SK-N-MC (cell line): Measurements from ENCODE around the gene CYP4V2.
A peak's percentile ranks its signal among the peaks of the same experiment; 100 is the strongest.

Experiments
- DNase-seq: peaks from one replicate; pipeline ENCODE4 v3.0.0-alpha.2; 2011; ENCODE audit warnings: low read depth, low spot score
- H3K27ac ChIP-seq: fragments of 200-600 bp; sonication (generic); 2 replicates; pipeline ENCODE4 v1.5.1; 2016; ENCODE audit warnings: mixed run types
- H3K36me3 ChIP-seq: fragments of 200-600 bp; sonication (generic); 2 replicates; pipeline ENCODE4 v1.6.1; 2017; ENCODE audit warnings: antibody characterized with exemption, low read length, mixed read lengths; ENCODE audit not compliant: insufficient read depth
- H3K4me3 ChIP-seq: fragments of 200-600 bp; sonication (generic); 2 replicates; pipeline ENCODE4 v1.5.1; 2016
- H3K9ac ChIP-seq: fragments of 200-600 bp; sonication (generic); 2 replicates; pipeline ENCODE4 v1.8.0; 2017; ENCODE audit warnings: mixed run types, mixed read lengths; ENCODE audit not compliant: insufficient read length
- H3K9me3 ChIP-seq: fragments of 200-600 bp; sonication (generic); 2 replicates; pipeline ENCODE4 v1.6.1; 2017; ENCODE audit warnings: low read depth, mild to moderate bottlenecking, antibody characterized with exemption, low read length, moderate library complexity, mixed read lengths
- EZH2 ChIP-seq: fragments of 200-600 bp; sonication (generic); IDR thresholded peaks from one replicate; pipeline ENCODE4 v1.6.1; 2017; ENCODE audit warnings: antibody characterized with exemption
- FOXP2 ChIP-seq: optimal IDR thresholded peaks from 2 replicates; pipeline ENCODE3; 2011; ENCODE audit warnings: mild to moderate bottlenecking, moderate library complexity; ENCODE audit not compliant: insufficient read depth; ENCODE audit errors: extremely low read length, control extremely low read depth
- POLR2AphosphoS5 ChIP-seq: IDR thresholded peaks from 2 replicates; pipeline ENCODE4 v1.6.1; 2012; ENCODE audit warnings: mild to moderate bottlenecking, low read depth, low read length, borderline replicate concordance

CYP4V2 gene

GRCh38 chr4:186169945-186170802 is 21.2 kb upstream of the CYP4V2 start:
- DNase-seq: no peak
- Histone ChIP-seq H3K27ac (no peak overlapping the region), H3K36me3 (no peaks in the 10 kb centered on the region), H3K4me3 (no peak overlapping the region), H3K9ac (no peak overlapping the region), H3K9me3 (no peaks in the 10 kb centered on the region)
- TF ChIP-seq FOXP2 (no peak), POLR2AphosphoS5 (no peak), EZH2 (no peak)

GRCh38 chr4:186170966-186171365 is 20.4 kb upstream of the CYP4V2 start:
- no peaks in the 10 kb centered on the region for H3K36me3 ChIP-seq
- no peaks in the 10 kb centered on the region for H3K9me3 ChIP-seq
- no peak for DNase-seq
- H3K27ac ChIP-seq: no peak overlapping the region
- H3K4me3 ChIP-seq: no peak overlapping the region
- TF ChIP-seq POLR2AphosphoS5 (no peak), FOXP2 (no peak), EZH2 (no peak)
- no peak overlapping the region for H3K9ac ChIP-seq

GRCh38 chr4:186172546-186172945 is 18.8 kb upstream of the CYP4V2 start:
- no peaks in the 10 kb centered on the region for H3K36me3 ChIP-seq
- TF ChIP-seq EZH2: no peak
- no peak for TF ChIP-seq FOXP2
- TF ChIP-seq POLR2AphosphoS5: no peak
- H3K9ac ChIP-seq: no peak overlapping the region
- H3K9me3 ChIP-seq: no peaks in the 10 kb centered on the region
- no peak overlapping the region for H3K4me3 ChIP-seq
- no peak for DNase-seq
- no peak overlapping the region for H3K27ac ChIP-seq

- TF ChIP-seq FOXP2: no peak
- TF ChIP-seq EZH2: no peak
- no peak for TF ChIP-seq POLR2AphosphoS5
- no peak for DNase-seq
- Histone ChIP-seq H3K9ac (no peak overlapping the region), H3K36me3 (no peaks in the 10 kb centered on the region), H3K9me3 (no peaks in the 10 kb centered on the region), H3K4me3 (no peak overlapping the region), H3K27ac (no peak overlapping the region)
Measured at GRCh38 chr4:186188107-186188506, 3.3 kb upstream of the CYP4V2 start.

- H3K4me3 ChIP-seq: no peak overlapping the region
- H3K9ac ChIP-seq: no peak overlapping the region
- H3K9me3 ChIP-seq: no peaks in the 10 kb centered on the region
- H3K27ac ChIP-seq: no peak overlapping the region
- no peak for TF ChIP-seq FOXP2
- no peaks in the 10 kb centered on the region for H3K36me3 ChIP-seq
- no peak for DNase-seq
Measured at GRCh38 chr4:186189656-186190055, 1.7 kb upstream of the CYP4V2 start.

- DNase-seq: no peak
- H3K9me3 ChIP-seq: no peaks in the 10 kb centered on the region
- no peak overlapping the region for H3K27ac ChIP-seq
- H3K9ac ChIP-seq: no peak overlapping the region
- peak overlapping the region; percentile 74 for H3K4me3 ChIP-seq
- H3K36me3 ChIP-seq: no peaks in the 10 kb centered on the region
- peak; percentile 20 for TF ChIP-seq EZH2
- TF ChIP-seq POLR2AphosphoS5: no peak
Measured at GRCh38 chr4:186190581-186191199, 677 bp upstream of the CYP4V2 start.

- no peak for TF ChIP-seq POLR2AphosphoS5
- no peak for TF ChIP-seq EZH2
- no peak for TF ChIP-seq FOXP2
- no peaks in the 10 kb centered on the region for H3K36me3 ChIP-seq
- H3K27ac ChIP-seq: no peak overlapping the region
- H3K4me3 ChIP-seq: no peak overlapping the region
- H3K9ac ChIP-seq: no peak overlapping the region
- H3K9me3 ChIP-seq: no peaks in the 10 kb centered on the region
- no peak for DNase-seq
Measured at GRCh38 chr4:186192066-186192612, 772 bp downstream of the CYP4V2 start.

GRCh38 chr4:186193851-186194250 is 2.5 kb downstream of the CYP4V2 start:
- Histone ChIP-seq H3K27ac (no peak overlapping the region), H3K9me3 (no peaks in the 10 kb centered on the region), H3K9ac (no peak overlapping the region), H3K36me3 (no peaks in the 10 kb centered on the region), H3K4me3 (no peak overlapping the region)
- DNase-seq: no peak
- TF ChIP-seq EZH2: no peak
- no peak for TF ChIP-seq FOXP2
- no peak for TF ChIP-seq POLR2AphosphoS5
